GM21528 (cell line): Measurements from ENCODE around the gene KRT222.

Experiments used
- ATAC-seq: cut with Tn5 transposase; IDR thresholded peaks from one replicate; pipeline ENCODE4 v1.9.1; 2021; ENCODE audit warnings: mild to moderate bottlenecking, moderate library complexity; ENCODE audit not compliant: unreplicated experiment, low FRiP score

The KRT222 gene

DNA sequence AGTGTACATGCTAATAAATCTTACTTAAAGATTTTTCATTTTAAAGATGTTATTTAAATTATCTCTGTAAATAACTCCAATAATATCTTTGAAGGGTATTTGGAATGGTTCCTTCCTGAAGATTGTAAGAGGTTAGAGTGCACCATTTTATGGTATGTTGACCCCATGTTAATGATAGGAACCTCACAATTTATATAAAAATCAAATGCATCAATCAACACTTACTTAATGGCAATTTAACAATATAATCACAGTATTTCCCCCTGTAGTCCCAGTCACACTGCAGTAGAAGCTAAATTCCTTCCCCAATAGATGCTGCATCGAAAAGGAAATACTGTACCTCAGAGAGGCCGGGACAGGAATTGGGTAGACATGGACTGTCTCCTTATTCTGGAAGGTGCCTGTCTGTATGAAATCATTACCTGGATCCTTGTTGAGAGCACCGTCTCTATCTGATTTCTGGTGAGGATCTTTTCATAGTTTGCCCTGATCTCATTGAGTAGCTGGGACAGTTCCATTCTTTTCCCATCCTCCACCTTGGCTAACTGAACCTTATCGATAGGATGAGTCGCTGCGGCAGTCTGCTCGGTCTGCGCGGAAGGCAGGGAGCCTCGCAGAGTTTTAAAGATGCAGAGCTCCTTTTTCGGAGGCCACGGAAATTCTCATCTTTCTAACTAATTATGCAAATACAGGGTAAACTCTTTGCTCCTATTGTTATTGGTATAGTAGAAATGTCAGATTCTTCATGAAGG is at the start of gene KRT222:
Gene KRT222, minus strand, starts transcription at position 596 of the 752 bp plus-strand sequence. Its CDS starts 78 bp downstream, at position 518.
- ATAC-seq, result no peak

DNA sequence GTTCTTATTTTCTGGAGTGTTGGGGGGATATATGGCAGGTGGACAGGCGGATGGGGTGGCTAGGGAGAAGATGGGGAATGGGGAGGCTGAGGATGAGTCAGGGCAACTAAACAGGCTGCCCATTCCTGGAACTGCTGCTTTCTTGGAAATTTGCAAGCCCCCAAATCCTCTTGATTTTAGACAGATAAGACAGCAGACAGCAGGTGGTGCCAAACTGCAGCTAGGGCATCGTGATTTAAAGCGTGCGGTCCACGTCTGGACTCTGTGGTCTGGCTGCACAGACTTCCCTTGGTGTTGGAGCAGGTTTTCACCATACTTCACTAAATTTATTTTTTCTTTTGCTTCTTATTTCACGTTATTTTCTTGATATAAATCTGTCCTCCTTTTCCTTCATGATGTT is 49.5 kb upstream of the KRT222 start:
- ATAC-seq, result no peak

DNA sequence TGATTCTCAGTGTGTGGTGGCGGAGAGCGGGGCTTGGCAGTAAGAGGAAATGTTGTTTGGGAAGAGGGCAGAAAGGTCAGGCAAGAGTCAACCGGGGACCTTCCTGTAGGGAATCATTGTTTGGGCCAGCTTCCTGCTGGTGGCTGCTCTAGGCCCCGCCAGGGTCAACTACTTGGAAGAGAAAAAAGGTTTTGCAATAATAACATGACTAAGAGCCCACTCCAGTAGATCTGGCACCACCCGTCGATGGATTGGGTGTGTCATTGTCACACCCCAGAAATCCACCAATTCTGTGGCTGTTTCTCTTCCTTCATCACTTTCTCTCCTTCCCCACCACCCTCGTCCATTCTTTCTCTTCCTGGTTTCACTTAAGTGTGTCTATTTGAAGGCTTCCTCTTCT is 42.8 kb upstream of the KRT222 start:
- ATAC-seq, result no peak

DNA sequence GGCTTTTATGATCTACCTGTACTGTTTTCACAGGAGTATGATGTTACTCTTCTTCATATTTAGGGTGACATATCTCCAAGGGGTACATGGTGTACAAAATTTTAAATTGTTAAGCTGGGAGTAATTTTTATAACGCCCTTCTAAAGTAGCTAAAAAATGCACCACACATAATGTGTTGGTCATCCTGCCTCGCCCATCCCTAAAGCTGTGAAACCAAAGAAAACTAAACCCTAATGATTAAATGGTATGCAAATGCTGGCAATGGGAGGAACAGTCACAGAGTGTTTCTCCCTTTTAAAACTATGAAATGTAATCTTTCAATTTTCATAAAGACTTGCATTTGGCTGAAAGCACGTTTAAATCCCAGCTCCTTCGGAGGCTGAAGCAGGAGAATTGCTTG is 40.6 kb upstream of the KRT222 start:
- no peak for ATAC-seq

DNA sequence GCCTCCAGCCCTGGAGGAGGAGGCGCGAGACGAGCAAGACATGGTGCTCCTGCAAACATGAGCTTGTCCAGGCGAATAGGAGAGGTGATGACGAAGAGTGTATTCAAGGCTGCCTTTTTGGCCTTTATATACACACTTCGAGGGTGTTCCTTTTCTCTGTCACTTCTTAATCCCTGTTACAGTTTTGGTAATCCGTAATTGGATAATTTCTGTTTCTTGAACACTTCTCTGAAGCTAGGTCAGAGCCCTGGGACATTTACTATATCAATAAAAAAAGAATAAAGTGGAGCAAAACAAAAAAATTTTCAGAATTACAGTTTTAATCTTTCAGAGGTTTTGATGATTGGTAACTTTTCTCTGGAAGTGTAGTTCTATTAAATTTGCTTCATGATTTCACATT is 38.7 kb upstream of the KRT222 start, which contains the start of gene KRT24:
Gene KRT24, minus strand, starts transcription at position 101 of the 400 bp plus-strand sequence. Its CDS starts 59 bp downstream, at position 42.
- ATAC-seq, result no peak

DNA sequence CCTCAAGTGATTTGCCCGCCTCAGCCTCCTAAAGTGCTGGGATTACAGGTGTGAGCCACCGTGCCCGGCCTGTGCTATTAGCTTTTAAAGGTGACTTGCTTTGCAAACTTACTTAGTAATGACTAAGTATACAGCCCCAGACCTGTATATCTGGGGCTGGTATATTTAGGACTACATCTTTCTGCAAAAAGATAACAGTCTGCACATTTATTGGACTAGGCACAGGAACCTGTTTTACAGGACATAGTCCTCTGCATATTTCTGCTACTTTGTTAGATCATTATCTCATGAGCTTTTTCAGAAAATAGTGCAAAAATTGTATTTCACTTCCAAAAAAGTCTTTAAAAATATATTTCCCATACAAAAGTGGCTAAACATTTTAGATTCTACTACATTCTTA is 37.3 kb upstream of the KRT222 start:
- no peak for ATAC-seq

DNA sequence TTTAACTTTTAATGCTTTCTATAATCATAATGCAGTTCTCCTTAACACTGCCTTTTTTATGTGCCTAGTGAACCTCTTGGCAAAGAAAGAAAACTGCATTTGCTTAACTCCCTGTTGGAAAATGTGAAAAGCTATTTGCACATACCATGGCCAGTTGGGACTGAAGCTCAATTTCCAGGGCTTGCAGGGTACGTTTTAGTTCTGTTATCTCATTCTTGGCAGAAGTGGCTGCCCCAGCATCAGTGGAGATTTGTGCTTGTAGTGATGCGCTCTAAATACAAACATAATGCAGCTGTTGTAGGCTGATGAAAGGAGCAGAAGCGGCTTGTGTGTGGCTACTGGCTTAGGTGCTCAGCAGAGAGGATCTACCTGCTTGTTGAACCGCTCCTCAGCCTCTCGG is 34.9 kb upstream of the KRT222 start:
- ATAC-seq, result no peak

DNA sequence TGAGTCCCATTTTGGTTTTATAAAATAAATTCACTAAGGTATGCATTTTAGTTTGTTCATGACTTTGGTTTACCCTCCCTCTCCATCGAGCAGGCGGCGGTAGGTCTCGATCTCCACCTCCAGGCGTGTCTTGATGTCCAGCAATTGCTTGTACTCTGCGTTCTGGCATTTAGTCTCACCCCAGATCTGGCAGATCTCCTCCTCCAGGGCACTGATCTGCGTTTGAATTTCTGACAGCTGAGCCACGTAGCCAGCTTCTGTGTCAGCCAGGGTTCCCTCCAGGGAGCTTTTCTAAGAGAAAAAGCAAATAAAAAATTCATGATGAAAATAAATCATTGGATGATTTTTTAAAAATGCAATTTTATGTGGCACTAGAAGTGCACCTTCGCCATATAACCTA is 34.4 kb upstream of the KRT222 start:
- no peak for ATAC-seq

DNA sequence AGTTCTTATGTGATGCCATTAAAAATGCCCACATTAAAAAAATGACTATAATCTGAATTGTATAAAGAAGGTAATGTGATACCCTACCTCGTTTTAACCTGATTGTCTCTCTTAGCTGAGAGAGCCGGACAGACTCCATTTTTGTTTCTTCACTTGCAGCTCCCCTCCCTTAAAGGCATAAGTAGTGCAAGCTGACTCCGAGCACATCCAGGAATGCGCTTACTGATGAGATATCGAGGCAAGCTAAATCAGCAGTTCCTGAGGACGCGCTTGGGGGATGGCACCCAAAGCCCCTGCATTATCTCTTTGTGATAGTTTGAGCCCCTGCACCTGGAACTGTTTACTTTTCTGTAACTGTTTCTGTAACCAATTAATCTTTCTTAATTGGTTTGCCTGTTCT is 32.3 kb upstream of the KRT222 start:
- no peak for ATAC-seq

DNA sequence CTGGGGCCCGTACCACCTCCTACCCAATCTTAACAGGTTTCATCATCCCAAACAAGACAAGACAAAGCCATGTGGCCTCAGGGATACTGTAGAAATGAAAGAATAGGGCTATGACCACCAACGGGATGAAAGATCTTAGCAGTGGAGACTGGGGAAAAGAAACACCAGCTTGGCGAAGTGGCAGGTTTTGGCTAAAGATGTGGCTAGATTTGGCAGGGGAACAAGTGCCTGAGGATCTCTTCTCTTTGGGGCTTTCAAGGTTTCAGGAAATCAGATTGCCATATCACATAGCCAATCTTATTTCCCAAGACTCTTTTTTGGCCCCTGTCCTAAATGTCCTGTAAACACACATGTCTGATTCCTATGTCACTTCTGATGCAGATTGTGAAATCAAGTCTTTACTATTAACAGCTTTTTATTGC is 31.7 kb upstream of the KRT222 start:
- ATAC-seq, result no peak

DNA sequence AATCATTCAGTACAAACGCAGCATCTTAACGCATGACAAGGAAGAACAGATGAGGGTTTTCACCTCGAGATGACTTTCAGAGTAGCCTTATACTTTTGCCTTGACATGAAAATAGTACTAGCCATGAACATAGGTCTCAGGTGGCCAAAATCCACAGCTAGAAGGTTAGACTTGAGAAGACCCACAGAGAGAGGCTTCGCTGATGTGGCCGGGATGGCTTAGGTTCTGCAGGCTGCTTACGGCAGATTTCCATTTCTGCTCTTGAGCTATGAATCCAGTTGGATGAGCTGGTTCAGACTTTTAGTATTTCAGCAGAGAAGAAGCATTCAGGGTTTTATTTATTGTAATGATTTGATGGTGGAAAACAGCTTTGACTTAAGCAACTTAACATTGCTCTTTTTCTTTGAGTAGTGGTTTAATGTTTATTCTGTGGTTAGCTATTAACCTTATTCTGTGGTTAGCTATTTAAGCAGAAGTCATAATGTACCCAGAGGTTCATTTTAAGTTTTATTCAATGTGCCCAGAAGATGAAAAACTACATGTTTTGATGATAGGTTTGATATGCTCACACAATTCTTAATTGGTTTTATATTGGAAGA is 31.0 kb upstream of the KRT222 start:
- ATAC-seq, result no peak

DNA sequence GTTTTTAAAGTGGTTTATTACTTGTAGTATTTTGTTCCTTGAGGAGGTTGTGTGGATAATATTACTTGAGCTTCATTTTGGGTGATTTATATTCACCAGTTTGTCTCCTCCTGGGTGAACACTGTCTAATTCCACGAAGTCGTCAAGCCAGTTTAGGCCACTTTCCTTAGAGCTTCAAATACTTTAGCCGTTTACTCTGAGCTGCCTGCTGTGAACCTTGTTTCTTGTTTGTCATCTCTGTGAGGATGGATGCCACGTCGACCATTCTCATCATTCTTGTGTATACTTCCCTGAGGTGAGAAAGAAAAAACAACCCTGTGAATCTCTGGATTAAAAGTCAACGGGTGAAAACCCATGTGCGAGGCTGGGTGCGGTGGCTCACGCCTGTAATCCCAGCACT is 29.6 kb upstream of the KRT222 start:
- no peak for ATAC-seq

DNA sequence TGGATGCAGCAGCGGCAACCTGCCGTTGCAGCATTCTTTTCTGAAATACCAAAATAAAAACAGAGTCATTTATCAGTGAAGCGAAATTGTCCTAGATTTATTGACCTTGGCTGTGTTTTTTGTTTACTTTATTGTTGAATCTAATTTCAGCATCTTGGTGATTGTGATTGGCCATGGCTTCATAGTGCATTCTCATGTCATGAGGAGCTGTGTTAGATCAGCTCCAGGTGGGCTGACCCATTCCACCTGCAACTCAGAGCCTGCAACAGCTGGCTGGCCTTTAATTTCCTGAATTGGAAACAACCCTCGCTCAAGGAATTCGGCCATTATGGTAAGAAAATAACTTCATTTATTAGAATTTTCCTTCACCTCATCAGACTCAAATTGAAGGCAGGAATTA is 22.1 kb upstream of the KRT222 start:
- no peak for ATAC-seq

DNA sequence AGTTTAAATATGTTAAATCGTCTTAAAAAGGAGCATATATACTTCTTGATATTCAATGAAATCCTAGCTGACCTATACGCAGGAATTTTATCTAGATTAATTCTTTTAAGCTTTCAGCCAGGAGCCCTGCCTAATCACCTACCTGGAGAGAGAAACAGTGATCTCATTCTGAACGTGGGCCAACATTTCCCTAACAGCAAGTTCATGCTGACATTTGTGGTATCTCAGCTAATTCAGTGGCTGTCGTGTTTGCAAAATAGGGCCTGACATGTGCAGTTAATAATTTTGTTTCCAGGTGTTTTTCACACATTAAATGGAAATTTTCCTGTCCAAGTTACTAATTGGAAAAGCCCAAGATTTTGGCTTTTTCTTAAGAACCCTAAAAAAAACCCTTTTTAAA is 21.2 kb upstream of the KRT222 start:
- no peak for ATAC-seq

DNA sequence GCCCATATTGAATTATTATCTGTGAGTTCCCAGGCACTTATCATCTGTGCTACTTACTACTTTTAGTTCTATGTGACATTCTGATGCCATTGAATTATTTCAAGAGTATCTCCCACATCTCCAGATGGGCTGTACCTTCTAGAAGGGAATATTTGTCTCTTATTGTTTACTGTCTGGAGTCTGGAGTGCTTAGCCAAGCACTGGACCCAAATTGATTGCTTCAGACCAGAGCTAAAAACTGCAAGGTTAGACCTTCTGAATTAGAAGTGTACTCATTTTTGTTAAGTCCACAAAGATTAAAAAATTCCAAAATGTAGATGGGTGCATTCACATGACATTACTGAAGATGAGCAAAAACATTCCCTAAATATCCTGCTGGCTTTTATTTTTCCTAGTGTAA is 16.0 kb upstream of the KRT222 start:
- ATAC-seq, result no peak

DNA sequence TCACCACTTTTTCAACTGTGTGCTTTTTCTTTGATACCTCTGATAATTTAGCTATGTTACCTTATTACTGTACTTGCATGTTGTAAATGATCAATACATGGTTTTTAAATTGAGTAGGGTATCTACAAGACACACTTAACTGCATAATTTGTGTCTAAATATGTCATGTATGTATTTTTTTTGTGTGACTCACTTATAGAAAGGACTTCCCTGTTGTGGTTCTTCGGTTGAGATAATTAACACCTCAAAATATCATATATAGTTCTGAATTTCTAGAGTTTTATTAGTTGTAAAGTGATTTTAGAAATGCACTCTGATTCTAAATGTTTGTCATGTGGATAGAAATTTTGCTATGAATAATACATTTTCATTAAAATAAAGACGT is 14.5 kb upstream of the KRT222 start:
- ATAC-seq, result no peak

DNA sequence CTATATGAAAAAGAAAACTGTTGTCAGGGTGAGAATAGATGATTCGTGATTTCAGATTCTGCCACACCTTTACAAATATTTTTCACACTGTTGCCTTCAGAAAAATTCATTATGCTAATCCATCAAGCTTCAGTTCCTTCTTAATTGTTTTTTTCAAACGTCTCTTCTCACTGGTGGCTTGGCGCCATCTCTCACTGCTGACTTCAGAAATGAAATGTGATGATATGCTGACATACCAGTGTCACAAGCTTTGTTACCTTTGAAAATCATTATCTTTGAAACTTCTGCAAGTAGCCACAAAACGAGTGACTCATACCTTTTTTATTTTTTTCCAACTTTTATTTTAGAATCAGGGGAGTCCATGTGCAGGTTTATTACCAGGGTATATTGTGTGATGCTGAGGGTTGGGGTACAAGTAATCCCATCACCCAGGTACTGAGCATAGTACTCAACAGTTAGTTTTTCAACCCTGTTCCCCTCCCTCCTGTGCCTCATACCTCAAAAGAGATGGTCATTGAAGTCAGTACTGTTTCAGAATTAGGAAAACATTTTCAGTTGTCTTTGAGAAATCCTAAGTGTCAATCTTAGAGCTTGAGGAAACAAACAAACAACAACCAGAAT is 14.0 kb upstream of the KRT222 start:
- ATAC-seq, result no peak

DNA sequence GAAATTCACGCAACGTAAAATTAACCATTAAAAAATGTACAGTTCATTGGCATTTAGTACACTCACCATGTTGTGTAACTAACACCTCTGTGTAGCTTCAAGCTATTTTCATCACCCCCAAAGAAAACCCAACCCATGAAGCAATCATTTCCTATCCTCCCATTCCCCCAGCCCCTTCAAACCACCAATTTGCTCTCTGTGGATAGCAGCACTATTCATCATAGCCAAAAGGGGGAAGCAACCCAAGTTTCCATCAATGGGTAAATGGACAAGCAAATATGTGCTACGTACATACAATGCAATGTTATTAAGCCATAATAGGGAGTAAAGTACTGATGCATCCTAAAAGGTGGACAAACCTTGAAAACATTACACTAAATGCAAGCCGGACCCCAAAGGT is 10.9 kb upstream of the KRT222 start:
- no peak for ATAC-seq

DNA sequence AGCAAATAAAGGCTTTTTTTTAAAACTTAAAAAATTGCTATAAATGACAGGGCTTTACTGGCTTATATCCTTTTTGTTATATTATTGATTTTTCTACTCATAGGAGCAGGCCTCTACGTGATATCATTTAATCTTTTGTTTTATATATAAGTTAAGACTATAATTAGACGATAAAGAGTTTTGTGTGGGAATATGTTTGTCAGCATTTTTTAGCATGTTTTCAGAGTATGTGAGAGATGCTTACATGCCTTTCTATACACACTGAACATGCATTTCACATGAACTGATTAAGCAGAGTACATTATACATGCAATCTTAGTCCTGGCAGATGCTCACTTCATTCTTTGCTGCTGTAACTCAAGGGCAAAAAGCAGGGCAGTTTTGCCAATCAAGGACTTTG is 7.7 kb upstream of the KRT222 start:
- no peak for ATAC-seq

DNA sequence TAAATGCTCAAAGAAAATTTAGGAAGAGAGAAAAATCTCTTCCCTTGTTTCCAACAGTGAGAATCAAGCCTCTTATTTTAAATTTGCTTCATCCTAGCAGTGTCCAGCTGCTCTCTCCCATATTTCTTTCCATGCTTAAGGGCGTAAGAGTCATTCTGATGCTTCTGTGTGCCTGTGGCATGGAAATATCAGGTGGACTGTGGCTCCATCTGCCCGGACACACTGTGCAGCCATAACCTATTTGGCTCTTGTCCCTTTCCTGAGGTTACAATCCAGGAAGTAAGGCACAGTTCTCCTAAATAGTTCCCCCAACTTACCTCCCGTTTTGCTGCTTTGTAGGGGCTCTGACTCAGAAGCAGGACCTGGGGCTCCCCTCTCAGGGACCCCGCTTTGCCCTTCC is 6.3 kb upstream of the KRT222 start:
- no peak for ATAC-seq

DNA sequence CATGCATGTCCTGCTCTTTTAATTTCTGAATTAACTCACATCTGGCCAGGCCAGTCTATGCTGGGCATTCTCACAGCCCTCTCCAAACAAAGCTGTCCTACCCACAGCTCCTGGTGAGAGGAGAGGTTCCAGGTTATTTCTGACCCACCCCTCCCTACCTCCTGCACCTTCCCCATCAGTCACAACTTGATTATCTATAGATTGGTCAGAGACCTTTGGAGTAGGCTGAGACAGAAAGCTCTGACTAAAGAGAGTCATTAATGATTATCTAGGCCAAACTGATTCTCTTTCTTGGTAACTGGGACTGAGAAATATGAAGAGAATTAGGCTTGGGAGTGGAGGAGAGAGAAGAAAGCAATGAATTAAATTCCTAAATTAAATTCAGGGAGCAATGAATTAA is 1.4 kb upstream of the KRT222 start:
- ATAC-seq, result no peak

DNA sequence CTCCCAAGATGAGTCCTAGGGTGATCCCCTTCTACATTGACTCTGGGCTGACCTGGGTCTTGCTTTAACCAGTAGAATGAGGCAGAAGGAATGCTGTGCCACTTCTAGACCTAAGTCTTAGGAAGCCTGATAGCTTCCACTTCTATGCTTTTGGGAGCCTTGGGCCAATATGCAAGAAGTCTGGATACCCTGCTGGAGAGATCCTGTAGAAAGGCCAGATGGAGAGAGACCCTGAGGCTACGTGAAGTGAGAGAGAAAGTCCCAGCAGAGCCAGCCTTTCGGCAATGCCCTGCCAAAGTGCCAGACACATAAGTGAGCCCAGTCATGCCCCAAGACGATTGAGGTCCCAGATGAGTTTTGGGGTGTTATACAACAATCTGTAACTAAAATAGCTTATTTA is 1.7 kb downstream of the KRT222 start:
- no peak for ATAC-seq
